ENCODE measurements around the gene BCCIP.

Gene BCCIP

GRCh38 chr10:125783957-125784356 lies 39.4 kb upstream of the BCCIP start:
- peaks cover 18% of the 10 kb centered on the region for H3K9me3 Mint-ChIP-seq
- no peak for TF ChIP-seq CTCF (IDR thresholded peaks at IDR 0.05)
- peaks cover 17% of the 10 kb centered on the region for H3K36me3 Mint-ChIP-seq (ENCODE audit: low read depth)
- H3K27me3 Mint-ChIP-seq (ENCODE audit: low read depth, poor library complexity): peaks cover 3% of the 10 kb centered on the region
- DNase-seq: no peak
- H3K27ac Mint-ChIP-seq: no peak overlapping the region
- H3K4me3 Mint-ChIP-seq: no peak overlapping the region
- peaks cover 43% of the 10 kb centered on the region for H3K4me1 Mint-ChIP-seq

- peaks cover 28% of the 10 kb centered on the region for H3K36me3 Mint-ChIP-seq (ENCODE audit: low read depth)
- no peak for DNase-seq
- peaks cover 43% of the 10 kb centered on the region for H3K4me1 Mint-ChIP-seq
- H3K27ac Mint-ChIP-seq: no peak overlapping the region
- peaks cover 2% of the 10 kb centered on the region for H3K9me3 Mint-ChIP-seq
- H3K4me3 Mint-ChIP-seq: no peak overlapping the region
- H3K27me3 Mint-ChIP-seq (ENCODE audit: low read depth, poor library complexity): peaks cover 3% of the 10 kb centered on the region
- TF ChIP-seq CTCF (IDR thresholded peaks at IDR 0.05): no peak
Observed at GRCh38 chr10:125785791-125786190, 37.6 kb upstream of the BCCIP start.

GRCh38 chr10:125788156-125789034 lies 35.0 kb upstream of the BCCIP start:
- peaks cover 29% of the 10 kb centered on the region for H3K4me1 Mint-ChIP-seq
- no peak for TF ChIP-seq CTCF (IDR thresholded peaks at IDR 0.05)
- peaks cover 3% of the 10 kb centered on the region for H3K27me3 Mint-ChIP-seq (ENCODE audit: low read depth, poor library complexity)
- H3K36me3 Mint-ChIP-seq (ENCODE audit: low read depth): peaks cover 46% of the 10 kb centered on the region
- H3K4me3 Mint-ChIP-seq: no peak overlapping the region
- DNase-seq: no peak
- no peak overlapping the region for H3K27ac Mint-ChIP-seq
- peaks cover 2% of the 10 kb centered on the region for H3K9me3 Mint-ChIP-seq

- DNase-seq: no peak
- Mint-ChIP-seq H3K27me3 (ENCODE audit: low read depth, poor library complexity) (peaks cover 3% of the 10 kb centered on the region), H3K27ac (peak overlapping the region; percentile 54), H3K36me3 (ENCODE audit: low read depth) (peaks cover 49% of the 10 kb centered on the region), H3K9me3 (no peaks in the 10 kb centered on the region), H3K4me3 (no peak overlapping the region), H3K4me1 (peaks cover 8% of the 10 kb centered on the region)
- no peak for TF ChIP-seq CTCF (IDR thresholded peaks at IDR 0.05)
Observed at GRCh38 chr10:125792342-125793300, 30.7 kb upstream of the BCCIP start.

GRCh38 chr10:125795128-125795527 lies 28.2 kb upstream of the BCCIP start:
- no peak for DNase-seq
- Mint-ChIP-seq H3K4me1 (peaks cover 8% of the 10 kb centered on the region), H3K4me3 (no peak overlapping the region), H3K27ac (no peak overlapping the region), H3K9me3 (no peaks in the 10 kb centered on the region), H3K27me3 (ENCODE audit: low read depth, poor library complexity) (peaks cover 3% of the 10 kb centered on the region), H3K36me3 (ENCODE audit: low read depth) (peaks cover 36% of the 10 kb centered on the region)
- no peak for TF ChIP-seq CTCF (IDR thresholded peaks at IDR 0.05)

Measured in nephron progenitor cell (in vitro differentiated cells).